Measurements from ENCODE around the gene POFUT2.

- TF ChIP-seq REST (IDR thresholded peaks at IDR 0.05; ENCODE audit: low read depth) (no peak), CEBPB (IDR thresholded peaks at IDR 0.05) (no peak), RAD21 (IDR thresholded peaks at IDR 0.05; ENCODE audit: low read depth) (no peak), MAX (IDR thresholded peaks at IDR 0.05) (no peak), YY1 (IDR thresholded peaks at IDR 0.05; ENCODE audit: low read depth) (no peak), TAF1 (IDR thresholded peaks at IDR 0.05; ENCODE audit: low read depth) (no peak), TEAD4 (IDR thresholded peaks at IDR 0.05) (no peak), FOXM1 (IDR thresholded peaks at IDR 0.05; ENCODE audit: borderline replicate concordance, low read depth) (no peak), EP300 (IDR thresholded peaks at IDR 0.05; ENCODE audit: borderline replicate concordance) (no peak), NFIC (IDR thresholded peaks at IDR 0.05) (no peak), EGR1 (IDR thresholded peaks at IDR 0.05) (no peak)
These were observed 5.2 kb downstream of the POFUT2 start for GRCh38 chr21:45282283-45283034.

Measured in Ishikawa (cell line).